RWPE2 (cell line): ENCODE measurements around the gene ACAD10.

ENCODE experiments used
- ATAC-seq: fragments of 200-7000 bp; cut with Tn5 transposase; 3 replicates; pipeline ENCODE4 v1.9.1; 2021; ENCODE audit warnings: low read depth
- DNase-seq: peaks from one replicate; pipeline ENCODE4 v3.0.0-alpha.2; 2020; ENCODE audit warnings: low spot score
- H3K27ac ChIP-seq: fragments of 450-650 bp; 2 replicates; pipeline ENCODE4 v1.5.1; 2017; ENCODE audit warnings: mild to moderate bottlenecking; ENCODE audit not compliant: poor library complexity, severe bottlenecking
- H3K27me3 ChIP-seq: fragments of 250-450 bp; sonication (Bioruptor Pico); 2 replicates; pipeline ENCODE4 v1.5.1; 2021; ENCODE audit warnings: mild to moderate bottlenecking, moderate library complexity; ENCODE audit not compliant: insufficient read depth, poor library complexity, severe bottlenecking
- H3K36me3 ChIP-seq: fragments of 250-450 bp; sonication (Bioruptor Pico); 2 replicates; pipeline ENCODE4 v1.5.1; 2020; ENCODE audit warnings: low read depth, mild to moderate bottlenecking, moderate library complexity
- H3K4me1 ChIP-seq: fragments of 250-450 bp; sonication (Bioruptor Pico); 2 replicates; pipeline ENCODE4 v1.5.1; 2021; ENCODE audit warnings: mild to moderate bottlenecking, moderate library complexity; ENCODE audit not compliant: insufficient read depth, poor library complexity, severe bottlenecking
- H3K4me3 ChIP-seq: fragments of 250-450 bp; sonication (Bioruptor Pico); 2 replicates; pipeline ENCODE4 v1.5.1; 2021; ENCODE audit warnings: mild to moderate bottlenecking, moderate library complexity; ENCODE audit not compliant: severe bottlenecking
- H3K9me3 ChIP-seq: fragments of 250-450 bp; sonication (Bioruptor Pico); 2 replicates; pipeline ENCODE4 v1.5.1; 2021; ENCODE audit warnings: mild to moderate bottlenecking, moderate library complexity; ENCODE audit not compliant: severe bottlenecking
- TF ChIP-seq, protein P1 (sequence below): fragments of 450-650 bp; IDR thresholded peaks from one replicate; pipeline ENCODE4 v1.5.1; 2017; ENCODE audit warnings: mild to moderate bottlenecking, moderate library complexity; ENCODE audit not compliant: poor library complexity, severe bottlenecking

Gene ACAD10

DNA sequence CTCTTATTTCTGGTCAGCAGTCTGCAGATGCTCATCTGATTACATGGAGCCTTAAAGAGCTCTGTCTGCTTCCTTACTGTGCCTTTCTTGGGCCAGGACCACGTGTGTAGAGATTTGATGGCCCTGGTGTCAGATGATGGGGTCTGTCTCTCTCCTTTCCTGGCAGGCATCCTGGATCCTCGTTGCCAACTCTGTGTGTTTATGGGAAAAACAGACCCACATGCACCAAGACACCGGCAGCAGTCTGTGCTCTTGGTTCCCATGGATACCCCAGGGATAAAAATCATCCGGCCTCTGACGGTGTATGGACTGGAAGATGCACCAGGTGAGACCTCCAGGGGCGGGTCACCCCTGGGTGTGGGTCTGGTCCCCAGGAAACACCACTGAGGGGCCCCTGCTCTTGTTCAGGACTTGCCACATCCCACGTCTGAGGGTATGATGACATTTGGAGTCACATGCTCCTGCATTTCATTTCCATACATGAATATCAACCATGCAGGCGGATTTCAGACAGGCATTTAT is 62.4 kb downstream of the ACAD10 start:
- H3K9me3 ChIP-seq: no peaks in the 10 kb centered on the region
- peaks cover 25% of the 10 kb centered on the region for H3K36me3 ChIP-seq
- TF ChIP-seq, protein P1, sequence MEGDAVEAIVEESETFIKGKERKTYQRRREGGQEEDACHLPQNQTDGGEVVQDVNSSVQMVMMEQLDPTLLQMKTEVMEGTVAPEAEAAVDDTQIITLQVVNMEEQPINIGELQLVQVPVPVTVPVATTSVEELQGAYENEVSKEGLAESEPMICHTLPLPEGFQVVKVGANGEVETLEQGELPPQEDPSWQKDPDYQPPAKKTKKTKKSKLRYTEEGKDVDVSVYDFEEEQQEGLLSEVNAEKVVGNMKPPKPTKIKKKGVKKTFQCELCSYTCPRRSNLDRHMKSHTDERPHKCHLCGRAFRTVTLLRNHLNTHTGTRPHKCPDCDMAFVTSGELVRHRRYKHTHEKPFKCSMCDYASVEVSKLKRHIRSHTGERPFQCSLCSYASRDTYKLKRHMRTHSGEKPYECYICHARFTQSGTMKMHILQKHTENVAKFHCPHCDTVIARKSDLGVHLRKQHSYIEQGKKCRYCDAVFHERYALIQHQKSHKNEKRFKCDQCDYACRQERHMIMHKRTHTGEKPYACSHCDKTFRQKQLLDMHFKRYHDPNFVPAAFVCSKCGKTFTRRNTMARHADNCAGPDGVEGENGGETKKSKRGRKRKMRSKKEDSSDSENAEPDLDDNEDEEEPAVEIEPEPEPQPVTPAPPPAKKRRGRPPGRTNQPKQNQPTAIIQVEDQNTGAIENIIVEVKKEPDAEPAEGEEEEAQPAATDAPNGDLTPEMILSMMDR: no peak
- no peak overlapping the region for H3K4me3 ChIP-seq
- DNase-seq: no peak
- ATAC-seq: no peak
- H3K27me3 ChIP-seq: no peaks in the 10 kb centered on the region
- no peak overlapping the region for H3K27ac ChIP-seq
- no peaks in the 10 kb centered on the region for H3K4me1 ChIP-seq

DNA sequence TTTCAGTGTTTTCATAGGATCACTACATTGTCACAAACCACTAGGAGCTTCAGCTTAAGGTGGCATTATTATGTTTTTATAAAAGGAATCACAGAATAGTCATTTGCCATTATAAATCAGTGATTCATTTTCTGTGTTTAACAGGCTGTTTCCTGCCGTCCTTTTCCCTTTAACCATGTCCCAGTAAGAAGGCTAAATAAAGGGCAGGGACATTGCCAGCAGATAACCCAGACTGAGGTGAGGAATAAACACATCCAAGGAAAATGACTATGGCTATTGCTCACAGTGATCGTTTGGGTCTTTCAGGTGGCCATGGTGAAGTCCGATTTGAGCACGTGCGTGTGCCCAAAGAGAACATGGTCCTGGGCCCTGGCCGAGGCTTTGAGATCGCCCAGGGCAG is 63.0 kb downstream of the ACAD10 start:
- Histone ChIP-seq H3K36me3 (peaks cover 26% of the 10 kb centered on the region), H3K4me3 (no peak overlapping the region), H3K9me3 (no peaks in the 10 kb centered on the region), H3K4me1 (no peaks in the 10 kb centered on the region), H3K27me3 (no peaks in the 10 kb centered on the region), H3K27ac (no peak overlapping the region)
- no peak for ATAC-seq
- TF ChIP-seq, protein P1: no peak
- DNase-seq: no peak

DNA sequence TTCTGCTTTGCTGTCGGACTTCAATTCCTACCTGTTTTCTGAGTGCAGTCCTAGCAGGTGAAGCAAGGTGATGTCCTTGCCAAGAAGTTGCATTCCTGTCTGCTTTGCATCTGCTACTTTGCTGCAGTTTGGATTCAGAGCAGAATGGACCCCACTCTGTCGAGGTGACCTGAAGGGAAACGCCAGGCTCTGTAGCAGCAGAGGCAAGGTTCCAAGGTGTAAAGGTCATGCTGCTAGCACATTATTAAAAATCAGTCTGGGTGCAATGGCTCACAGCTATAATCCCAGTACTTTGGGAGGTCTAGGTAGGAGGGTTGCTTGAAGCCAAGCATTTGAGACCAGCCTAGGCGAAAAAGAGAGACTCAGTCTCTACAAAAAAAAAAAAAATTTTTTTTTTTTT is 63.5 kb downstream of the ACAD10 start:
- Histone ChIP-seq H3K4me3 (no peak overlapping the region), H3K9me3 (no peaks in the 10 kb centered on the region), H3K36me3 (peaks cover 29% of the 10 kb centered on the region), H3K4me1 (no peaks in the 10 kb centered on the region), H3K27me3 (no peaks in the 10 kb centered on the region), H3K27ac (no peak overlapping the region)
- DNase-seq (no peak), ATAC-seq (no peak)
- TF ChIP-seq, protein P1: no peak

DNA sequence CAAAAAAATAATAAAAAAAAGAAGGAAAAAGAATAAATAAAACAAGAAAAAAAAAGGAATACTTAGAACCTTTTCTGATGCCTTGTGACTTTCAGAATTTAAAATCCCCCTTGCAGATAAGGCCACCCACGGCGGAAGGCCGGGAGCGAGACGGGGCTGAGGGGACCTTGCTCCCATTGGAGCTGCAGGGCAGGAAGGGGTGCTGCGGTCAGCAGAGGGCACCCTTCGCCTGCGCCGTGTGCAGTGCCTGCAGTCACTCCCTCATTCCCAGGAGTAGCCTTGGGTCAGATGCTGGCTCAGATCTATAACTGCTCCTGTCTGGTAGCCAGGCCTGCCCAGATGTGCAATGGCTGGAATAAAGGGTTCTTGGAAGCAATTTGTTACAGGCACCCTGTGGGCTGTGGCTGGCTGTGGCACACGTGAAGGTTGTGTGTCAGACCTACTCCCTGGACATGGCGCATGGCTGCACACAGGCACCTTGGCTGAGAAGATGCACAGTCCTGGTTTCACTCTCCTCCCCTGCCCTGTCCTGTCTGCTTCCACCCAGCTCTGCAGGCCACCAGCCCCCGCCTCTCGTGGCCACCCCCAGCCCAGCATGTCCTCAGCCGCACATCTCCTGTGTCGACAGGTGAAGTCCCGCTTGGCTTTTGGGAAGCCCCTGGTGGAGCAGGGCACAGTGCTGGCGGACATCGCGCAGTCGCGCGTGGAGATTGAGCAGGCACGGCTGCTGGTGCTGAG is 67.5 kb downstream of the ACAD10 start:
- Histone ChIP-seq H3K4me1 (no peaks in the 10 kb centered on the region), H3K27me3 (no peaks in the 10 kb centered on the region), H3K4me3 (no peak overlapping the region), H3K27ac (no peak overlapping the region), H3K36me3 (peaks cover 20% of the 10 kb centered on the region), H3K9me3 (no peaks in the 10 kb centered on the region)
- TF ChIP-seq, protein P1: peak; percentile 77
- DNase-seq: no peak
- peak; percentile 84 for ATAC-seq

DNA sequence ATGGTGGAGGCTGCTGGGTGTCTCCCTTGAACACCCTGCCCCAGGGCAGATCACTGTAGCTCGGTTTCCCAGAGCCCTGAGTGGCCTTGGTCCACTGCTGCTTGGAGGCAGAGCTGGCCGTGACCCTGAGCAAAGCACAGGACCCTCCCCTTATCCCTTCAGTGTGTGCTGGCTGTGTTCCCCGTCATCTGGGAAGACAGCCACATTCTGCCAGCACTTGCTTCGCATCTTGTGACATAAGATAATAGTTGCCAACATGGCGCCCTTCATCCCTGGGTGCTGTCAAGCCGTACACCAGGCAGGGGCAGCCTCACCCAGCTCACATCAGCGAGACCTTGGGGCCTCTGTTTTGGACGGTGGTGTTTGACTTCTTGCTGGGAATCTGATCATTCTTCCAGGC is 68.8 kb downstream of the ACAD10 start:
- Histone ChIP-seq H3K4me3 (no peak overlapping the region), H3K27ac (no peak overlapping the region), H3K9me3 (no peaks in the 10 kb centered on the region), H3K4me1 (no peaks in the 10 kb centered on the region), H3K36me3 (peaks cover 14% of the 10 kb centered on the region), H3K27me3 (no peaks in the 10 kb centered on the region)
- DNase-seq: no peak
- ATAC-seq: no peak
- TF ChIP-seq, protein P1: no peak
